K562 (cell line): ENCODE measurements around the gene HIVEP3. TPM values are rescaled to one million over a fixed set of nuclear protein-coding genes. Genes with fewer than 3 reads are reported as not detected.

Experiments used
- ATAC-seq: fragments of 200-7000 bp; cut with Tn5 transposase; 3 replicates; pipeline ENCODE4 v1.9.1; 2020; ENCODE audit warnings: moderate library complexity
- BruUV-seq: library from RNA; stranded (reverse); fragments of 400-500 nt; replicated peaks from 2 replicates; lab custom pipeline; 2021; lab: Mats Ljungman, UMichigan
- CTCF ChIA-PET: fragments of 300-600 bp; formaldehyde crosslinking; extraction: SDS; loops from one replicate; lab custom pipeline; 2021; ENCODE audit warnings: low intra/inter-chr PET ratio; lab: Yijun Ruan, JAX
- POLR2A ChIA-PET: fragments of 300-600, 350-650 bp; sonication (Branson Sonifier 250); formaldehyde crosslinking; extraction: SDS; loops from one replicate; lab custom pipeline; 2021; ENCODE audit warnings: antibody characterized with exemption, inconsistent platforms; lab: Yijun Ruan, JAX
- DNase-seq, 4 experiments: peaks; one replicate each; pipeline versions ENCODE4 v3.0.0 to v3.0.0-alpha.2; 2011 to 2018; ENCODE audit warnings: low spot score in 3 of 4, mixed read lengths in 3 of 4; ENCODE audit errors: extremely low read depth in 1 of 4
- FAIRE-seq: peaks from 2 replicates; lab custom pipeline; 2011; peaks lifted over from hg19 to GRCh38; lab: Jason Lieb, UNC
- H2AFZ ChIP-seq: 2 replicates; pipeline ENCODE4 v1.6.0; 2011; ENCODE audit warnings: low read depth, low read length, control low read depth, inconsistent platforms
- H3K27ac ChIP-seq: fragments of 200-600 bp; 3 replicates; pipeline ENCODE4 v1.8.0; 2011; ENCODE audit warnings: low read depth, mild to moderate bottlenecking, control low read depth, inconsistent platforms, low read length, moderate library complexity, mixed read lengths; ENCODE audit errors: extremely low read depth
- H3K27me3 ChIP-seq, 2 experiments: fragments of 300-600 bp in 1 of 2; 2 replicates in 1 of 2; 3 replicates in 1 of 2; pipeline versions ENCODE4 v1.6.0 to v1.8.0; 2011; ENCODE audit warnings: inconsistent platforms in 2 of 2, low read length in 2 of 2, mild to moderate bottlenecking in 1 of 2, mixed read lengths in 1 of 2, moderate library complexity in 1 of 2; ENCODE audit not compliant: control insufficient read depth in 2 of 2, insufficient read depth in 2 of 2
- H3K36me3 ChIP-seq: fragments of 300-600 bp; 3 replicates; pipeline ENCODE4 v1.8.0; 2011; ENCODE audit warnings: mild to moderate bottlenecking, low read length, inconsistent platforms; ENCODE audit not compliant: control insufficient read depth, insufficient read depth
- H3K4me1 ChIP-seq, 2 experiments: fragments of 200-600 bp in 1 of 2; replicated peaks in 1 of 2; 2 replicates in 1 of 2; 3 replicates in 1 of 2; pipeline versions ENCODE4 v1.5.1 to v1.8.0; 2011; ENCODE audit warnings: inconsistent platforms in 2 of 2, low read length in 2 of 2, mild to moderate bottlenecking in 1 of 2, mixed read lengths in 1 of 2, moderate library complexity in 1 of 2; ENCODE audit not compliant: control insufficient read depth in 2 of 2, insufficient read depth in 2 of 2
- H3K4me2 ChIP-seq: 2 replicates; pipeline ENCODE4 v1.6.1; 2011; ENCODE audit warnings: low read length, control low read depth, inconsistent platforms, mixed read lengths; ENCODE audit not compliant: insufficient read depth
- H3K4me3 ChIP-seq: fragments of 200-600 bp; sonication (generic), shearing (Covaris generic); 2 replicates; pipeline ENCODE4 v1.5.1; 2016; ENCODE audit warnings: control low read depth, inconsistent platforms
- H3K79me2 ChIP-seq: fragments of 200-600 bp; 3 replicates; pipeline ENCODE4 v1.8.0; 2011; ENCODE audit warnings: low read length, inconsistent platforms; ENCODE audit not compliant: control insufficient read depth, insufficient read depth
- H3K9ac ChIP-seq, 2 experiments: 2 replicates each; pipeline versions ENCODE4 v1.6.0 to v1.6.1; 2011; ENCODE audit warnings: low read depth in 2 of 2, low read length in 2 of 2, control low read depth in 1 of 2, inconsistent platforms in 1 of 2, mild to moderate bottlenecking in 1 of 2, mixed read lengths in 1 of 2; ENCODE audit not compliant: insufficient read depth in 1 of 2
- H3K9me1 ChIP-seq: one replicate; pipeline ENCODE4 v1.6.0; 2011; ENCODE audit warnings: inconsistent platforms, mild to moderate bottlenecking, low read length, moderate library complexity; ENCODE audit not compliant: control insufficient read depth, insufficient read depth
- H3K9me3 ChIP-seq: replicated peaks from 2 replicates; pipeline ENCODE4 v1.5.1; 2011; ENCODE audit warnings: low read depth, low read length, inconsistent platforms; ENCODE audit not compliant: control insufficient read depth, insufficient read depth
- H4K20me1 ChIP-seq: replicated peaks from 2 replicates; pipeline ENCODE4 v1.6.1; 2011; ENCODE audit warnings: low read length, inconsistent platforms, mixed read lengths; ENCODE audit not compliant: control insufficient read depth, insufficient read depth
- FUS ChIP-seq: fragments of 200-400 bp; formaldehyde crosslinking; optimal IDR thresholded peaks from 2 replicates; pipeline ENCODE3; 2017; ENCODE audit warnings: low read depth, low read length
- OTX1 ChIP-seq: fragments of 450-650 bp; formaldehyde crosslinking; IDR thresholded peaks from 2 replicates; pipeline ENCODE4 v1.4.0; 2022; ENCODE audit warnings: mild to moderate bottlenecking
- PHB ChIP-seq: fragments of 250-450 bp; sonication (Bioruptor Pico); IDR thresholded peaks from 2 replicates; pipeline ENCODE4 v1.5.0; 2021
- ZNF184 ChIP-seq: sonication (generic); formaldehyde crosslinking; IDR thresholded peaks from 2 replicates; pipeline ENCODE4 v1.5.0; 2020; ENCODE audit warnings: missing genetic modification reagents
- WGBS: fragments of 100-300 bp; shearing (Covaris generic); methylation state at CpG from one replicate; pipeline ENCODE4 v1.1.6; 2016; ENCODE audit warnings: low coverage, mixed read lengths; ENCODE audit not compliant: insufficient coverage; ENCODE audit errors: missing lambda C conversion rate; 5-methylcytosine and 5-hydroxymethylcytosine counted together
- in situ Hi-C: fragments of 300-500 bp; cut with MboI; formaldehyde crosslinking; loops from 4 replicates; pipeline ENCODE4 v1.15.0; 2018; ENCODE audit warnings: inconsistent platforms, mixed read lengths
- intact Hi-C: fragments of 100-400 bp; cut with micrococcal nuclease; formaldehyde crosslinking; loops from 2 replicates; pipeline ENCODE4 v1.14.2; 2022
- polyA plus RNA-seq, 8 experiments: library from polyadenylated mRNA; depleted of rRNA in 4 of 8; stranded (reverse) in 5 of 8; unstranded in 3 of 8; fragments of >200 nt; fragmentation: Nextera tagmentation in 2 of 8; fragmentation: Illumina TruSeq in 1 of 8; extraction: Ambion mirVana in 2 of 8; extraction: Trizol in 1 of 8; gene quantifications; 2 replicates each; pipeline versions ENCODE4 v1.2.1 to v1.2.3, GENCODE V29; 2011 to 2014; ENCODE audit warnings: inconsistent platforms in 1 of 8, missing spikeins in 1 of 8
- total RNA-seq, 7 experiments: library from RNA; depleted of rRNA in 6 of 7; stranded (reverse); fragments of >200 nt in 6 of 7; fragmentation: Illumina TruSeq in 2 of 7; extraction: Trizol in 2 of 7; gene quantifications; 2 replicates each; pipeline versions ENCODE4 v1.2.1 to v1.2.3, GENCODE V29; 2011 to 2021; ENCODE audit warnings: low replicate concordance in 1 of 7
- TF ChIP-seq, protein P1 (sequence below): sonication (generic); formaldehyde crosslinking; IDR thresholded peaks from 2 replicates; pipeline ENCODE4 v1.8.1; 2022; ENCODE audit warnings: missing genetic modification reagents
- TF ChIP-seq, protein P2 (sequence below), 2 experiments: fragments of 450-650 bp in 1 of 2; IDR thresholded peaks; 2 replicates each; pipeline ENCODE4 v1.6.1; 2011 to 2017; ENCODE audit warnings: low read depth in 2 of 2, antibody characterized with exemption in 1 of 2, borderline replicate concordance in 1 of 2, low read length in 1 of 2, mild to moderate bottlenecking in 1 of 2, mixed read lengths in 1 of 2; ENCODE audit not compliant: control insufficient read depth in 1 of 2
- TF ChIP-seq, protein P3 (sequence below), 2 experiments: fragments of 450-650 bp; formaldehyde crosslinking in 1 of 2; IDR thresholded peaks; 2 replicates each; pipeline versions ENCODE4 v1.4.0 to v1.6.1; 2014 to 2020; ENCODE audit warnings: mild to moderate bottlenecking in 2 of 2, borderline replicate concordance in 1 of 2, low read depth in 1 of 2
- TF ChIP-seq, protein P4 (sequence below): sonication (generic); formaldehyde crosslinking; IDR thresholded peaks from 2 replicates; pipeline ENCODE4 v1.9.0; 2022; ENCODE audit warnings: mild to moderate bottlenecking, missing genetic modification reagents

Gene HIVEP3
- total and polyA plus RNA-seq, 9 of the 15 experiments (the other 6 are each of a cell fraction or from before 2014, with no cell fraction given), result 0.09 to 0.58 (median 0.34) TPM; not detected in 1

- no peak for FAIRE-seq
- Histone ChIP-seq H4K20me1 (no peaks in the 10 kb centered on the region), H3K4me2 (no peak overlapping the region), H3K4me1 (no peaks in the 10 kb centered on the region; a peak in 1 of 5 replicates), H3K27ac (no peak overlapping the region), H3K9me1 (peaks cover 3% of the 10 kb centered on the region), H3K9me3 (no peaks in the 10 kb centered on the region), H3K4me3 (no peak overlapping the region), H3K79me2 (no peaks in the 10 kb centered on the region), H3K36me3 (no peaks in the 10 kb centered on the region), H3K27me3 (peaks cover 0 to 50% of the 10 kb centered on the region in 2 experiments; a peak in 3 of 5 replicates), H3K9ac (no peak overlapping the region), H2AFZ (no peak overlapping the region)
- 0% methylated on average over 2 of the region's 2 CpGs for WGBS
- ATAC-seq, result no peak
- ChIA-PET CTCF (interaction anchor here (0.6 kb wide), 1 partner anchor 100 kb away, joined by 6 read pairs; no protein-coding TSS in a partner anchor), POLR2A (interaction anchor here (0.6 kb wide), 1 partner anchor 232 kb away, joined by 3 read pairs; no protein-coding TSS in a partner anchor)
- DNase-seq, result no peak
- in situ Hi-C loops (no loop called here), intact Hi-C loops (no loop called here)
- BruUV-seq, result no TSS peak
- TF ChIP-seq, protein P1, sequence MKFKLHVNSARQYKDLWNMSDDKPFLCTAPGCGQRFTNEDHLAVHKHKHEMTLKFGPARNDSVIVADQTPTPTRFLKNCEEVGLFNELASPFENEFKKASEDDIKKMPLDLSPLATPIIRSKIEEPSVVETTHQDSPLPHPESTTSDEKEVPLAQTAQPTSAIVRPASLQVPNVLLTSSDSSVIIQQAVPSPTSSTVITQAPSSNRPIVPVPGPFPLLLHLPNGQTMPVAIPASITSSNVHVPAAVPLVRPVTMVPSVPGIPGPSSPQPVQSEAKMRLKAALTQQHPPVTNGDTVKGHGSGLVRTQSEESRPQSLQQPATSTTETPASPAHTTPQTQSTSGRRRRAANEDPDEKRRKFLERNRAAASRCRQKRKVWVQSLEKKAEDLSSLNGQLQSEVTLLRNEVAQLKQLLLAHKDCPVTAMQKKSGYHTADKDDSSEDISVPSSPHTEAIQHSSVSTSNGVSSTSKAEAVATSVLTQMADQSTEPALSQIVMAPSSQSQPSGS (CRISPR knock-in tag), result no peak
- TF ChIP-seq OTX1 (no peak), FUS (no peak), ZNF184 (CRISPR knock-in tag) (no peak), PHB (CRISPR knock-in tag) (no peak)
- TF ChIP-seq, protein P2, sequence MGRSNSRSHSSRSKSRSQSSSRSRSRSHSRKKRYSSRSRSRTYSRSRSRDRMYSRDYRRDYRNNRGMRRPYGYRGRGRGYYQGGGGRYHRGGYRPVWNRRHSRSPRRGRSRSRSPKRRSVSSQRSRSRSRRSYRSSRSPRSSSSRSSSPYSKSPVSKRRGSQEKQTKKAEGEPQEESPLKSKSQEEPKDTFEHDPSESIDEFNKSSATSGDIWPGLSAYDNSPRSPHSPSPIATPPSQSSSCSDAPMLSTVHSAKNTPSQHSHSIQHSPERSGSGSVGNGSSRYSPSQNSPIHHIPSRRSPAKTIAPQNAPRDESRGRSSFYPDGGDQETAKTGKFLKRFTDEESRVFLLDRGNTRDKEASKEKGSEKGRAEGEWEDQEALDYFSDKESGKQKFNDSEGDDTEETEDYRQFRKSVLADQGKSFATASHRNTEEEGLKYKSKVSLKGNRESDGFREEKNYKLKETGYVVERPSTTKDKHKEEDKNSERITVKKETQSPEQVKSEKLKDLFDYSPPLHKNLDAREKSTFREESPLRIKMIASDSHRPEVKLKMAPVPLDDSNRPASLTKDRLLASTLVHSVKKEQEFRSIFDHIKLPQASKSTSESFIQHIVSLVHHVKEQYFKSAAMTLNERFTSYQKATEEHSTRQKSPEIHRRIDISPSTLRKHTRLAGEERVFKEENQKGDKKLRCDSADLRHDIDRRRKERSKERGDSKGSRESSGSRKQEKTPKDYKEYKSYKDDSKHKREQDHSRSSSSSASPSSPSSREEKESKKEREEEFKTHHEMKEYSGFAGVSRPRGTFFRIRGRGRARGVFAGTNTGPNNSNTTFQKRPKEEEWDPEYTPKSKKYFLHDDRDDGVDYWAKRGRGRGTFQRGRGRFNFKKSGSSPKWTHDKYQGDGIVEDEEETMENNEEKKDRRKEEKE (IDR thresholded peaks at IDR 0.05; ENCODE audit: borderline replicate concordance in 1 of 2, control insufficient read depth in 1 of 2, low read depth in 2 of 2, low read length in 1 of 2), result no peak
- TF ChIP-seq, protein P3, sequence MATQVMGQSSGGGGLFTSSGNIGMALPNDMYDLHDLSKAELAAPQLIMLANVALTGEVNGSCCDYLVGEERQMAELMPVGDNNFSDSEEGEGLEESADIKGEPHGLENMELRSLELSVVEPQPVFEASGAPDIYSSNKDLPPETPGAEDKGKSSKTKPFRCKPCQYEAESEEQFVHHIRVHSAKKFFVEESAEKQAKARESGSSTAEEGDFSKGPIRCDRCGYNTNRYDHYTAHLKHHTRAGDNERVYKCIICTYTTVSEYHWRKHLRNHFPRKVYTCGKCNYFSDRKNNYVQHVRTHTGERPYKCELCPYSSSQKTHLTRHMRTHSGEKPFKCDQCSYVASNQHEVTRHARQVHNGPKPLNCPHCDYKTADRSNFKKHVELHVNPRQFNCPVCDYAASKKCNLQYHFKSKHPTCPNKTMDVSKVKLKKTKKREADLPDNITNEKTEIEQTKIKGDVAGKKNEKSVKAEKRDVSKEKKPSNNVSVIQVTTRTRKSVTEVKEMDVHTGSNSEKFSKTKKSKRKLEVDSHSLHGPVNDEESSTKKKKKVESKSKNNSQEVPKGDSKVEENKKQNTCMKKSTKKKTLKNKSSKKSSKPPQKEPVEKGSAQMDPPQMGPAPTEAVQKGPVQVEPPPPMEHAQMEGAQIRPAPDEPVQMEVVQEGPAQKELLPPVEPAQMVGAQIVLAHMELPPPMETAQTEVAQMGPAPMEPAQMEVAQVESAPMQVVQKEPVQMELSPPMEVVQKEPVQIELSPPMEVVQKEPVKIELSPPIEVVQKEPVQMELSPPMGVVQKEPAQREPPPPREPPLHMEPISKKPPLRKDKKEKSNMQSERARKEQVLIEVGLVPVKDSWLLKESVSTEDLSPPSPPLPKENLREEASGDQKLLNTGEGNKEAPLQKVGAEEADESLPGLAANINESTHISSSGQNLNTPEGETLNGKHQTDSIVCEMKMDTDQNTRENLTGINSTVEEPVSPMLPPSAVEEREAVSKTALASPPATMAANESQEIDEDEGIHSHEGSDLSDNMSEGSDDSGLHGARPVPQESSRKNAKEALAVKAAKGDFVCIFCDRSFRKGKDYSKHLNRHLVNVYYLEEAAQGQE (IDR thresholded peaks at IDR 0.05; ENCODE audit: borderline replicate concordance), result no peak
- TF ChIP-seq, protein P3 (CRISPR knock-in tag; IDR thresholded peaks at IDR 0.05; ENCODE audit: low read depth), result no peak
- TF ChIP-seq, protein P4, sequence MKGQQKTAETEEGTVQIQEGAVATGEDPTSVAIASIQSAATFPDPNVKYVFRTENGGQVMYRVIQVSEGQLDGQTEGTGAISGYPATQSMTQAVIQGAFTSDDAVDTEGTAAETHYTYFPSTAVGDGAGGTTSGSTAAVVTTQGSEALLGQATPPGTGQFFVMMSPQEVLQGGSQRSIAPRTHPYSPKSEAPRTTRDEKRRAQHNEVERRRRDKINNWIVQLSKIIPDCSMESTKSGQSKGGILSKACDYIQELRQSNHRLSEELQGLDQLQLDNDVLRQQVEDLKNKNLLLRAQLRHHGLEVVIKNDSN (CRISPR knock-in tag), result no peak
Measured at GRCh38 chr1:41733725-41734124, 185.0 kb downstream of the HIVEP3 start.
